ENCODE results near the gene POGK.

POGK gene

GRCh38 chr1:166905136-166905535, 65.9 kb downstream of the POGK start:
- DNase-seq, result no peak

- peak; percentile 56 for DNase-seq
These were observed 66.6 kb downstream of the POGK start for GRCh38 chr1:166905900-166906299.

All from activated CD4-positive, alpha-beta T cell treated with anti-CD3 and anti-CD28 coated beads, Interleukin-10, Interleukin-2, amounts not matched to agents 100 ng/mL and 50 ng/mL, durations not matched to agents 16 hours and 8 hours (primary cell).